Esophagus mucosa (tissue), 1 donor: ENCODE results near the gene RBM4B. TPM values are rescaled to one million over a fixed set of nuclear protein-coding genes. Genes with fewer than 3 reads are reported as not detected.
A peak's percentile ranks its signal among the peaks of the same experiment; 100 is the strongest.

Experiments used
- ATAC-seq: fragments of 200-7000 bp; cut with Tn5 transposase; one replicate; pipeline ENCODE4 v1.9.1; 2020
- total RNA-seq: library from RNA; stranded (reverse); gene quantifications from one replicate; pipeline ENCODE4 v1.2.4, GENCODE V29; 2023
- donor health status: DM: yes; HTN: yes; CAD: no.

RBM4B gene
- total RNA-seq, 1 donor from 2014 or later = 10.2 TPM

- no peak for ATAC-seq
Observed at GRCh38 chr11:66706989-66707388, 29.3 kb upstream of the RBM4B start.

GRCh38 chr11:66705587-66706335 lies 28.1 kb upstream of the RBM4B start:
- ATAC-seq = no peak

- peak; percentile 27 for ATAC-seq
Observed at GRCh38 chr11:66704659-66705360, 27.1 kb upstream of the RBM4B start.

- ATAC-seq = no peak
Observed at GRCh38 chr11:66701432-66702240, 23.9 kb upstream of the RBM4B start.

- ATAC-seq = no peak
Observed at GRCh38 chr11:66700742-66701141, 23.1 kb upstream of the RBM4B start.

GRCh38 chr11:66700337-66700736 lies 22.6 kb upstream of the RBM4B start:
- no peak for ATAC-seq

- ATAC-seq = no peak
Observed at GRCh38 chr11:66698491-66698890, 20.8 kb upstream of the RBM4B start.

- ATAC-seq = no peak
Observed at GRCh38 chr11:66697988-66698387, 20.3 kb upstream of the RBM4B start.

- no peak for ATAC-seq
Observed at GRCh38 chr11:66696146-66696545, 18.5 kb upstream of the RBM4B start.

GRCh38 chr11:66694732-66695207 lies 17.1 kb upstream of the RBM4B start:
- peak; percentile 89 for ATAC-seq

GRCh38 chr11:66694056-66694410 lies 16.3 kb upstream of the RBM4B start:
- ATAC-seq = no peak

GRCh38 chr11:66693356-66694055 lies 15.8 kb upstream of the RBM4B start:
- no peak for ATAC-seq

- no peak for ATAC-seq
Observed at GRCh38 chr11:66692871-66693331, 15.2 kb upstream of the RBM4B start.

- ATAC-seq = no peak
Observed at GRCh38 chr11:66692446-66692845, 14.8 kb upstream of the RBM4B start.

GRCh38 chr11:66691311-66691980 lies 13.8 kb upstream of the RBM4B start:
- no peak for ATAC-seq

GRCh38 chr11:66689661-66690590 lies 12.2 kb upstream of the RBM4B start:
- ATAC-seq = no peak

- no peak for ATAC-seq
Observed at GRCh38 chr11:66688561-66689534, 11.2 kb upstream of the RBM4B start.

- ATAC-seq = no peak
Observed at GRCh38 chr11:66687831-66688281, 10.2 kb upstream of the RBM4B start.
